Liver (tissue), 9 donors: ENCODE results near the gene PALLD. TPM values are rescaled to one million over a fixed set of nuclear protein-coding genes. Genes with fewer than 3 reads are reported as not detected.
A peak's percentile ranks its signal among the peaks of the same experiment; 100 is the strongest.

ENCODE experiments used
- DNase-seq: peaks from one replicate; pipeline ENCODE4 v3.0.0-alpha.2; 2017; ENCODE audit warnings: low spot score
- H3K27ac ChIP-seq, 2 donors: one replicate each; pipeline ENCODE4 v1.7.0; 2013; ENCODE audit warnings: inconsistent platforms in 2 of 2, low read length in 2 of 2, control low read depth in 1 of 2, low read depth in 1 of 2, mild to moderate bottlenecking in 1 of 2
- H3K27me3 ChIP-seq, 4 donors: one replicate each; pipeline versions ENCODE4 v1.6.1 to v1.7.0; 2013; ENCODE audit warnings: low read length in 3 of 4, inconsistent platforms in 1 of 4, mild to moderate bottlenecking in 1 of 4, moderate library complexity in 1 of 4; ENCODE audit not compliant: control insufficient read depth in 4 of 4, insufficient read depth in 4 of 4
- H3K36me3 ChIP-seq, 4 donors: one replicate each; pipeline versions ENCODE4 v1.6.1 to v1.7.0; 2013; ENCODE audit warnings: low read length in 3 of 4, mild to moderate bottlenecking in 3 of 4, low read depth in 1 of 4, moderate library complexity in 1 of 4; ENCODE audit not compliant: control insufficient read depth in 4 of 4, insufficient read depth in 3 of 4
- H3K4me1 ChIP-seq, 4 donors: one replicate each; pipeline versions ENCODE4 v1.6.1 to v1.7.0; 2013; ENCODE audit warnings: low read length in 3 of 4, mild to moderate bottlenecking in 3 of 4, moderate library complexity in 1 of 4; ENCODE audit not compliant: control insufficient read depth in 4 of 4, insufficient read depth in 4 of 4
- H3K4me3 ChIP-seq, 3 donors: one replicate each; pipeline versions ENCODE4 v1.6.1 to v1.7.0; 2013; ENCODE audit warnings: low read length in 3 of 3, control low read depth in 1 of 3, low read depth in 1 of 3, mild to moderate bottlenecking in 1 of 3
- H3K9ac ChIP-seq, 2 donors: one replicate each; pipeline ENCODE4 v1.7.0; 2013; ENCODE audit warnings: low read length in 2 of 2, mild to moderate bottlenecking in 2 of 2, moderate library complexity in 2 of 2, control low read depth in 1 of 2, low read depth in 1 of 2
- H3K9me3 ChIP-seq, 4 donors: one replicate each; pipeline versions ENCODE4 v1.6.1 to v1.7.0; 2013; ENCODE audit warnings: low read length in 3 of 4; ENCODE audit not compliant: control insufficient read depth in 4 of 4
- CTCF ChIP-seq: fragments of 150-350 bp; IDR thresholded peaks from 2 replicates; pipeline ENCODE4 v1.5.1; 2017; ENCODE audit warnings: improper control_type of control experiment, low read depth, low read length; ENCODE audit not compliant: missing input control
- EGR1 ChIP-seq, 2 donors: IDR thresholded peaks; 2 replicates each; pipeline ENCODE4 v1.6.1; 2016 to 2018; ENCODE audit warnings: antibody characterized with exemption in 2 of 2, low read depth in 2 of 2
- FOXA1 ChIP-seq: IDR thresholded peaks from 2 replicates; pipeline ENCODE4 v1.6.1; 2016; ENCODE audit warnings: antibody characterized with exemption
- FOXA2 ChIP-seq: IDR thresholded peaks from 2 replicates; pipeline ENCODE4 v1.6.1; 2016; ENCODE audit warnings: antibody characterized with exemption
- GABPA ChIP-seq, 2 donors: IDR thresholded peaks in 1 of 2; conservative IDR thresholded peaks in 1 of 2; 2 replicates each; pipeline ENCODE4 v1.6.1; 2016; ENCODE audit warnings: antibody characterized with exemption in 2 of 2, mild to moderate bottlenecking in 1 of 2, moderate library complexity in 1 of 2
- HNF4A ChIP-seq, 2 donors: conservative IDR thresholded peaks; 2 replicates each; pipeline ENCODE4 v1.6.1; 2016; ENCODE audit warnings: antibody characterized with exemption in 2 of 2, mild to moderate bottlenecking in 2 of 2
- HNF4G ChIP-seq: IDR thresholded peaks from 2 replicates; pipeline ENCODE4 v1.6.1; 2016; ENCODE audit warnings: antibody characterized with exemption
- JUND ChIP-seq, 2 donors: IDR thresholded peaks; 2 replicates each; pipeline ENCODE4 v1.6.1; 2016; ENCODE audit warnings: antibody characterized with exemption in 2 of 2
- MAX ChIP-seq: IDR thresholded peaks from 2 replicates; pipeline ENCODE4 v1.6.1; 2016; ENCODE audit warnings: antibody characterized with exemption
- NR2F2 ChIP-seq: IDR thresholded peaks from 2 replicates; pipeline ENCODE4 v1.6.1; 2016; ENCODE audit warnings: antibody characterized with exemption
- RAD21 ChIP-seq, 2 donors: IDR thresholded peaks; 2 replicates each; pipeline ENCODE4 v1.6.1; 2016; ENCODE audit warnings: antibody characterized with exemption in 2 of 2, mild to moderate bottlenecking in 2 of 2
- REST ChIP-seq: IDR thresholded peaks from 2 replicates; pipeline ENCODE4 v1.6.1; 2016; ENCODE audit warnings: antibody characterized with exemption, mild to moderate bottlenecking
- RXRA ChIP-seq, 2 donors: IDR thresholded peaks; 2 replicates each; pipeline ENCODE4 v1.6.1; 2017 to 2018; ENCODE audit warnings: antibody characterized with exemption in 2 of 2, mild to moderate bottlenecking in 1 of 2
- SP1 ChIP-seq: IDR thresholded peaks from 2 replicates; pipeline ENCODE4 v1.6.1; 2018; ENCODE audit warnings: antibody characterized with exemption, mild to moderate bottlenecking
- TAF1 ChIP-seq: conservative IDR thresholded peaks from 2 replicates; pipeline ENCODE4 v1.6.1; 2016; ENCODE audit warnings: antibody characterized with exemption, mild to moderate bottlenecking
- YY1 ChIP-seq: IDR thresholded peaks from 2 replicates; pipeline ENCODE4 v1.6.1; 2016; ENCODE audit warnings: antibody characterized with exemption, mild to moderate bottlenecking
- ZBTB33 ChIP-seq: IDR thresholded peaks from 2 replicates; pipeline ENCODE4 v1.6.1; 2016; ENCODE audit warnings: antibody characterized with exemption
- WGBS: extraction: QIAGEN DNeasy Blood & Tissue Kit; methylation state at CpG from one replicate; pipeline ENCODE4 v1.1.7; 2013; 5-methylcytosine and 5-hydroxymethylcytosine counted together
- polyA plus RNA-seq, 2 donors: library from polyadenylated mRNA; stranded (reverse) in 1 of 2; unstranded in 1 of 2; fragments of 200-250 nt in 1 of 2; fragments of >200 nt in 1 of 2; fragmentation: Nextera tagmentation in 1 of 2; extraction: Ambion mirVana in 1 of 2; gene quantifications; one replicate each; pipeline versions ENCODE4 v1.2.1 to v1.2.3, GENCODE V29; 2013 to 2015
- total RNA-seq, 2 donors: library from RNA; depleted of rRNA; stranded (reverse); fragments of >200 nt; gene quantifications; one replicate each; pipeline ENCODE4 v1.2.3, GENCODE V29; 2014
- TF ChIP-seq, protein P1 (sequence below): IDR thresholded peaks from 2 replicates; pipeline ENCODE4 v1.6.1; 2016; ENCODE audit warnings: antibody characterized with exemption
- donor health status: healthy.
- donor health status: healthy.
- donor health status: healthy.
- donor health status: healthy.
- donor health status: healthy.

PALLD gene
- total and polyA plus RNA-seq, 4 donors, result 9.0 to 26.3 (median 14.7) TPM

GRCh38 chr4:168826620-168827019 is 329.8 kb downstream of the PALLD start (continued):
- TF ChIP-seq NR2F2 (no peak), RXRA (IDR thresholded peaks at IDR 0.05) (no peak), REST (no peak), YY1 (no peak)

GRCh38 chr4:168830777-168831512 is 334.1 kb downstream of the PALLD start:
- DNase-seq, result no peak
- no peaks in the 10 kb centered on the region for H3K36me3 ChIP-seq
- TF ChIP-seq, protein P1, sequence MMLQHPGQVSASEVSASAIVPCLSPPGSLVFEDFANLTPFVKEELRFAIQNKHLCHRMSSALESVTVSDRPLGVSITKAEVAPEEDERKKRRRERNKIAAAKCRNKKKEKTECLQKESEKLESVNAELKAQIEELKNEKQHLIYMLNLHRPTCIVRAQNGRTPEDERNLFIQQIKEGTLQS, result no peak
- TF ChIP-seq TAF1 (no peak), SP1 (no peak), JUND (IDR thresholded peaks at IDR 0.05) (no peak), HNF4A (conservative IDR thresholded peaks at IDR 0.05) (no peak), RAD21 (IDR thresholded peaks at IDR 0.05) (no peak), FOXA2 (no peak), NR2F2 (no peak), CTCF (no peak)
- H3K27me3 ChIP-seq, result no peaks in the 10 kb centered on the region
- H3K4me1 ChIP-seq, result peaks cover 0 to 12% (median 9%) of the 10 kb centered on the region in 4 donors
- H3K4me3 ChIP-seq, result peak overlapping the region in 1 of 3 donors; percentile 64
- WGBS, result 81% methylated on average over 6 of the region's 6 CpGs
- peak overlapping the region in 1 of 2 donors; percentile 35 for H3K9ac ChIP-seq
- H3K9me3 ChIP-seq, result no peaks in the 10 kb centered on the region
- H3K27ac ChIP-seq, result no peak overlapping the region

GRCh38 chr4:168831585-168831918 is 334.7 kb downstream of the PALLD start:
- H3K9ac ChIP-seq, result peak overlapping the region; percentile 22 to 35
- DNase-seq, result no peak
- 7% methylated on average over 14 of the region's 14 CpGs for WGBS
- TF ChIP-seq RXRA (IDR thresholded peaks at IDR 0.05) (no peak), JUND (IDR thresholded peaks at IDR 0.05) (no peak), FOXA1 (no peak), FOXA2 (no peak), SP1 (no peak), RAD21 (IDR thresholded peaks at IDR 0.05) (no peak), ZBTB33 (no peak), TAF1 (no peak), GABPA (IDR thresholded peaks at IDR 0.05 in 1 of 2, conservative IDR thresholded peaks at IDR 0.05 in 1 of 2) (no peak), NR2F2 (no peak), HNF4A (conservative IDR thresholded peaks at IDR 0.05) (no peak), CTCF (no peak), EGR1 (IDR thresholded peaks at IDR 0.05; ENCODE audit: low read depth in 2 of 2) (no peak), YY1 (no peak), HNF4G (no peak), MAX (no peak)
- TF ChIP-seq, protein P1, result no peak

More at GRCh38 chr4:168831585-168831918, 334.7 kb downstream of the PALLD start:
- H3K9me3 ChIP-seq, result no peaks in the 10 kb centered on the region
- H3K27me3 ChIP-seq, result no peaks in the 10 kb centered on the region
- H3K36me3 ChIP-seq, result no peaks in the 10 kb centered on the region
- peak overlapping the region; percentile 64 to 90 (median 65) for H3K4me3 ChIP-seq
- H3K4me1 ChIP-seq, result peaks cover 0 to 12% (median 9%) of the 10 kb centered on the region in 4 donors
- H3K27ac ChIP-seq, result peak overlapping the region in 1 of 2 donors; percentile 75
